HTERT RPE-1 (cell line): Measurements from ENCODE around the gene KRT76.

Source experiments
- in situ Hi-C: fragments of 300-500 bp; cut with MboI; formaldehyde crosslinking; loops from 4 replicates; pipeline ENCODE4 v1.14.3; 2020; ENCODE audit warnings: low sequenced_read_pairs

The KRT76 gene

DNA sequence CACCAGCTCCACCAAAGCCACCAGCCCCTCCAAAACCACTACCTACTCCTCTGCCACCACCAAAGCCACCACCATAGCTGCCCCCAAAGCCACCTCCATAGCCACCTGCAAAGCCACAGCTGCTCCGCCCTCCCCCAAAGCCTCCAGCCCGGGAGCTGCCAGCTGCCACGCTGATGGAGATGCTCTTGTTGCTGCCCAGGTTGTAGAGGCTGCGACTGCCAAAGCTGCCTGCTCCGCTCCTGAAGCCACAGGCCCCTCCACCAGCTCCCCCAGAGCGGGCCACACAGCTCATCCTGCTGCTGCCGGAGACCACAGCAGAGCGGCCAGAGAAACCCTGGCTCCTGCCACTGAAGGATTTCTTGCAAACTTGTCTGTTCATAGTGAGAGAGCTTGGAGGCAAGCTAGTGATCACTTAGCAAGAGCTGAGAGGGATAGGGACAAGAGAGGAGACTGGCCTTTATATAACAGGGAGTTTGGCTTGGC, at the start of gene KRT76:
Gene KRT76 (minus strand): TSS at position 433 of the 483 bp plus-strand sequence. CDS start 54 bp downstream, at position 379.
- in situ Hi-C loops: no loop called here

GRCh38 chr12:52825961-52826360, 48.8 kb upstream of the KRT76 start:
- in situ Hi-C loops: no loop called here

- in situ Hi-C loops: no loop called here
These were observed 47.7 kb upstream of the KRT76 start for GRCh38 chr12:52824741-52825410.

- in situ Hi-C loops: no loop called here
These were observed 46.8 kb upstream of the KRT76 start for GRCh38 chr12:52823761-52824450.

- in situ Hi-C loops: no loop called here
These were observed 45.8 kb upstream of the KRT76 start for GRCh38 chr12:52822771-52823510.

- in situ Hi-C loops: no loop called here
These were observed 44.9 kb upstream of the KRT76 start for GRCh38 chr12:52821826-52822660.

- in situ Hi-C loops: no loop called here
These were observed 44.1 kb upstream of the KRT76 start for GRCh38 chr12:52821071-52821730.

DNA sequence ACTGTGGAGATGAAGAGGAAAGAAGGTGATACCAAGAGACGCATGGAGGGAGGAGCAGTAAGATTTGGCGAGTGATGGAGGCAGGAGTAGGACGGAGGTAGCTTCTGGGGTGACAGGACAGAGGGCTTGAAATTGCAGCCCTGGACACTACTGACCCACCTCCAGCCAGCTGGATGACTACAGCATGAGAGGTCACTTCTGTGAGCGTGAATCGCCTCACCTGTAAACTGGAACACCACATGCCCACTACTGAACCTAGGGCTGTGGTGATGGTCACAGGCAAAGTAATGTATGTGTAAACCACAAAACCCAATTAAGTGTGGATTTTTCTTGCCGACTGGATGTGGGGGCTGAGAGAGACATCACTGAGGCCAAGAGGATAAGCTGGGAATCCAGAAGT, 43.4 kb upstream of the KRT76 start:
- in situ Hi-C loops: no loop called here

DNA sequence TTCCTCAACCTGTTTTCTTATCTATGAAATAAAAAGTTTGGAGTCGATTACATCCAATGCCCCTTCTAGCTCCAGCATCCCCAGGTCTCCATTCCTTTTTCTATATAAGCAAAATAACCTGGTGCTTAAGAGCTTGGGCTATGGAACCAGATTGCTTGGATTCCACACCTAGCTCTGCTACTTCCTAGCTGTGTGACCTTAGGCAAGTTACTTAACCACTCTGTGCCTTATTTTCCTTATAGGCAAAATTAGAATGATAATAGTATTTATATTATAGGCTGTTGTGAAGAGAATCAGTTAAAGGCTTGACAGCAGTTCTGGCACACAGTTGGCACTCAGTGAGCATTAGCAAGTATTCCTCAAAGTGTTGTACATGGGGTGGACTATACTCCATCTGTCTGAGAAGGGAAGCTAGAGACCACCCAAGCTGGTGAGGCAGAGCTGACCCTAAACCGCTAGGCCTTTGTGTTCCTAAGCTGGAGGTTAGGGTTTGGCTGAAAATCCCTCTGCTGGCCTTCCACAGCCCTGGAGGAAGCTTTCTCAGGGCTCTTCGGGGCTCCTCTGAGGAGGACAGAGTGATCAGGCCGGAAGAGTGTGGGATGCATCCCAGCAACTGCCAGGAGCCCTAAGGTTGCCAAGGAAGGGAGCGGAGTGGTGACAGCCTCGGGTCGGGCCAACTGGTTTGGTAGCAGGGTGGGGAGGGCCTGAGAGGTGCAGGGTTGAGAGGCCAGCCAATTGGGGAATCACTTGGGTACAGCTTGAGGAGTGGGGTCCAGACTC, 42.8 kb upstream of the KRT76 start:
- in situ Hi-C loops: no loop called here

DNA sequence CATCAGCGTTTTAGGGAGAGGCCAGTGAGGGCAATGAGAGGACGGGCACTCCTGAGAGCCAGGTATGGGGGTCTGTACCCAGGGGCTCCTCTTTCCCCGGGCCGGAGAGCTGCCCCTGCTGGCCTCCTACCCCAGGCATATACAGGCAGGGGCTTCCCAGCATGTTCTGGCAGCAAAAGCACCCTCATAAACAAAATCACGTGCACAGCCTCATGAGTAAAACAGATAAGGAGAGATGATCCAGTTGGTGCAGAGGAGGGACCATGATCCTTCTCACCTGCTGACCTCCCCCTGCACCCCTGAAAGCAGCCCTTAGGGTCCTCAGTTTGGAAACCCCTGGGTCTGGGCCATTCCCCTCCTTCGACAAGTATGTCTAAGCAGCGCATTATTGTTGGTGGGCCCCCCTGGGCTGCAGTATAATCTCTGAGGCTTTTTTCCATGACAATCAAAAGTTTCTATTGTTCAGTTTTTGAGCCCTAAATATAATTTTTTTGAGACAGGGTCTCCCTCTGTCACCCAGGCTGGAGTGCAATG, 41.8 kb upstream of the KRT76 start:
- in situ Hi-C loops: no loop called here

DNA sequence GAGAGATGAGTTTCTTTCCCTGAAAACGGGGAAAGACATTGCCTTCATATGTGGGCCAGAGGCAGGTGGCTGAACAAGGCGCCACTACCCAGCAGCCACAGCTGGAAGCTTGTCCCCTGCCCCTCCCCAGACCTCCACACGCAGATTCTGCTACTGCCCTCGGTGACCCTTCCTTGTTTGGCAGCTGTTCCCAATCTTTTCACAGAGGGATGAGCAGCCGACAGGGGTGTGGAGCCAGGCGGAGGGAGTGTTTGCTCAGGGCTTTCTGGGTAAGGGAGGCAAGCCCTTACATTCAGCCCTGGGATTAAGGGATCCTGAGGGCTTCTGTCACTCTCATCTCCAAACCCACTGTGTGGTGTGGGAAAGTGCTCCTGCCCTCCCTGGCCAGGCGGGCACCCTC, 41.2 kb upstream of the KRT76 start:
- in situ Hi-C loops: no loop called here

- in situ Hi-C loops: no loop called here
These were observed 40.6 kb upstream of the KRT76 start for GRCh38 chr12:52817699-52818238.

- in situ Hi-C loops: no loop called here
These were observed 40.0 kb upstream of the KRT76 start for GRCh38 chr12:52817003-52817698.

- in situ Hi-C loops: no loop called here
These were observed 38.8 kb upstream of the KRT76 start for GRCh38 chr12:52815676-52816588.

DNA sequence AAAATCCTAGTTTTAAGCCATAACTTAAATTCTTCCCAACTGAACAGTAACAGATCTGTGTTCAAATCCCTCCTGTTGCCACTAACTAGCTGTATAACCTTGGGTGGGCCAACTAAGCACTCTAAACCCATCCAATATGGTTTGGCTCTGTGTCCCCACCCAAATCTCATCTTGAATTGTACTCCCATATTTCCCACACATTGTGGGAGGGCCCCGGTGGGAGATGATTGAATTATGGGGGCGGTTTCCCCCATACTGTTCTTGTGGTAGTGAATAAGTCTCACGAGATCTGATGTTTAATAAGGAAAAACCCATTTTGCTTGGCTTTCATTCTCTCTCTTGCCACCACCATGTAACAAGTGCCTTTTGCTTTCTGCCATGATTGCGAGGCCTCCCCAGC, 38.0 kb upstream of the KRT76 start:
- in situ Hi-C loops: no loop called here

- in situ Hi-C loops: no loop called here
These were observed 37.6 kb upstream of the KRT76 start for GRCh38 chr12:52814710-52815155.
